ENCODE data around the gene DAAM1.

DAAM1 gene

DNA sequence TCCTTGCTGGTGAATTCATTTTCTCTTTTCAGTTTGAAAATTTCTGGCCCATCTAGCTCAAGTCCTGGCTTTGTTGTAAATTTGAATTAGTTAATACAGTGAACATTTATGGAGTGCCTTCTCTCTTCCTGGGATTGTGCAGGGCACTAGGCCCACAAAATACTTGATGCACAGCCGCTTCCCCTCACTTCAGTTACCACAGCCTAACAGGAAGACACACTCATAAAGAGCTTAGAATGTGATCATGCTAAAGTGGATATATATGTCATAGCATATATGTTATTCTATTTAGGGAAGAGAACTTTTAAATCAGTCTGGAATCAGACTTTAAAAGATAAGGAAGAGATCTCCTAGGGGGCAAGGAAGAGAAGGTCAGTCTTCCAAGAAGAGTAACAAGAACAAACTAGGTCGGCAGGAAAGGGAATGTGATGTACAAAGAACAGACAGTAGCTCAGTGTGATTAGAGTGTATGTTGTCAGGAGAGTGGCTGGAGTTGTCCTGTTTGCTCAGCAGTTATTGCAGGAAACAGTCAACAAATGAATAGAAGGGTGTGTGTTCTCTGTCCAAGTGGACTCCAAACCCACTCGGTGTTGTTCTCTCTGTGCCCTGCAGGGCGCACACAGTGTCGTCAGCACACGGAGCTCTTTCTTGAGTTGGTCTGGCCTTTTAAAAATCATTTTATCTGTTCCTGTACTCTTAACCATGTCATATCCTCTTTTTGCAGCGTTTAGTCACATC, 74.4 kb downstream of the DAAM1 start:
- FAIRE-seq = no peak

DNA sequence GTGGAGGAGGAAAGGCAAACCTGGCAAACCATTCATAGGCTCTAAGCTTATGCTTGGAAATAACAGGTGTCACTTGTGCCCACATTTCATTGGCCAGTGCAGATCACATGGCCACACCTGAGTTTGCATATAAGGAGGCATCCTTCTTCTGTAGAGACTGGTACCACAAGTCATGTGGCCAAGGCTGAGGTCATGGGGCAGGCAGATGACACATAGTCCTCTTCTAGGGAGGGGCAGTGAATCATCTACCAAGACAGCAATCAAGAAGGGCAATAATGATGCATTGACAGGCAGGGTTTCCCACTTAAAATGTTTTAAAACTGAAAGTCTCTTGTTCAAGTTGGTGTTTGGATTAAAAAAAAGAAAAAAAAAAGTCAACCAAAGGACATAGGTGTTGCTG, 77.3 kb downstream of the DAAM1 start:
- TF ChIP-seq, protein P1, sequence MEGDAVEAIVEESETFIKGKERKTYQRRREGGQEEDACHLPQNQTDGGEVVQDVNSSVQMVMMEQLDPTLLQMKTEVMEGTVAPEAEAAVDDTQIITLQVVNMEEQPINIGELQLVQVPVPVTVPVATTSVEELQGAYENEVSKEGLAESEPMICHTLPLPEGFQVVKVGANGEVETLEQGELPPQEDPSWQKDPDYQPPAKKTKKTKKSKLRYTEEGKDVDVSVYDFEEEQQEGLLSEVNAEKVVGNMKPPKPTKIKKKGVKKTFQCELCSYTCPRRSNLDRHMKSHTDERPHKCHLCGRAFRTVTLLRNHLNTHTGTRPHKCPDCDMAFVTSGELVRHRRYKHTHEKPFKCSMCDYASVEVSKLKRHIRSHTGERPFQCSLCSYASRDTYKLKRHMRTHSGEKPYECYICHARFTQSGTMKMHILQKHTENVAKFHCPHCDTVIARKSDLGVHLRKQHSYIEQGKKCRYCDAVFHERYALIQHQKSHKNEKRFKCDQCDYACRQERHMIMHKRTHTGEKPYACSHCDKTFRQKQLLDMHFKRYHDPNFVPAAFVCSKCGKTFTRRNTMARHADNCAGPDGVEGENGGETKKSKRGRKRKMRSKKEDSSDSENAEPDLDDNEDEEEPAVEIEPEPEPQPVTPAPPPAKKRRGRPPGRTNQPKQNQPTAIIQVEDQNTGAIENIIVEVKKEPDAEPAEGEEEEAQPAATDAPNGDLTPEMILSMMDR (IDR thresholded peaks at IDR 0.05; ENCODE audit: insufficient read depth, missing control alignments) = no peak
- DNase-seq (ENCODE audit: insufficient read length, low spot score) (no peak), FAIRE-seq (no peak)

More for the DNA sequence above, 74.4 kb downstream of the DAAM1 start:
- DNase-seq (ENCODE audit: insufficient read length, low spot score) = no peak
- TF ChIP-seq, protein P1 (IDR thresholded peaks at IDR 0.05; ENCODE audit: insufficient read depth, missing control alignments) = no peak

DNA sequence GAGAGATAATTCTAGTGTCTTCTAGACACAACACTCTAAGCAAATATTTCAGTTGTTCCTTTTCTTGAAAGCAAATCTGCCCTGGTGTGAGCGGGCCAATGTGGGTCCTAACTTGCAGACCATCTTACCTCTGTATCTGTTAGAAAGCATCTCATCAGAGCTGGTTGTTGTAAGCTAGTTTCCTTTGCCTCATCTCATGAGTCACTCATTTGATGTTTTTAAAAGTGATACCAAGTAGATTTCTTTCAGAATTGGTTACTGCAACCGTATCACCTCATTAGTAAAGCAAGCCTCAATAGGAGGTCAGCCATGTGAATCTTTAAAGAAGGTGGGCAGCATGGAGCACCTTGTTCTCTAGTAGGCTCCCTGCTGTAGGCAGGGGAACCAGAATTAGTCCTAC, 78.6 kb downstream of the DAAM1 start:
- TF ChIP-seq, protein P1 (IDR thresholded peaks at IDR 0.05; ENCODE audit: insufficient read depth, missing control alignments) = no peak
- DNase-seq (ENCODE audit: insufficient read length, low spot score) (no peak), FAIRE-seq (no peak)

DNA sequence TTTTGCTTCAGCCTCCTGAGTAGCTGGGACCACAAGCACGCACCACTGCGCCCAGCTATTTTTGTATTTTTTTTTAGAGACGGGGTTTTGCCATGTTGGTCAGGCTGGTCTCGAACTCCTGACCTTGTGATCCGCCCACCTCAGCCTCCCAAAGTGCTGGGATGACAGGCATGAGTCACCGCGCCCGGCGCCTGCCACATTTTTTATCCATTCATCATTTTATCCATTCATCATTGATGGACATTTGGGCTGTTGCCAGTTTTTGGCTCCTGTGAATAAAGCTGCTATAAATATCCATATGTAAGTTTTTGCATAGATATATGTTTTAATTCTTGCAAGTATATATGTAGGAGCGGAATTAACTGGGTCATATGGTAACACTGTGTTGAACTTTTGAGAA, 79.5 kb downstream of the DAAM1 start:
- TF ChIP-seq, protein P1 (IDR thresholded peaks at IDR 0.05; ENCODE audit: insufficient read depth, missing control alignments) = no peak
- no peak for DNase-seq (ENCODE audit: insufficient read length, low spot score)
- FAIRE-seq = no peak

DNA sequence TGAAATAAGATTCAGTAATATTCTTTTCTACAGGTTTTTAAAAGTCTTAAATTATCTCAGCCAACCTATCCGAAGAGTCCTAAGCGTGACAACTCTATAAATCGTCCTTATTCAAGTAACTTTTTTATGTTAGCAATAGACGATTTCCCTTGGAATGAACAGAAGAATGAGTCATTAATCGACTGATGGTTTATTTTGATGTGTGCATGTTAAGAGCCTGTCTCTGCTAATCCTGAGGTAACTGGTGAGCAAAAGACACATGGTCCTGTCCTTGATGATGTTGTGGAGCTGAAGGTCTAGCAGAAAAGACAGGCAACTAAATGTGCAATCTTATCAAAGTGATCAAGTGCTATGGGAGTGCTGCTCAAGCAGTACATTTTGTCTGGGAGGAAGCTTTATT, 80.4 kb downstream of the DAAM1 start:
- no peak for FAIRE-seq
- no peak for DNase-seq (ENCODE audit: insufficient read length, low spot score)
- TF ChIP-seq, protein P1 (IDR thresholded peaks at IDR 0.05; ENCODE audit: insufficient read depth, missing control alignments) = no peak

DNA sequence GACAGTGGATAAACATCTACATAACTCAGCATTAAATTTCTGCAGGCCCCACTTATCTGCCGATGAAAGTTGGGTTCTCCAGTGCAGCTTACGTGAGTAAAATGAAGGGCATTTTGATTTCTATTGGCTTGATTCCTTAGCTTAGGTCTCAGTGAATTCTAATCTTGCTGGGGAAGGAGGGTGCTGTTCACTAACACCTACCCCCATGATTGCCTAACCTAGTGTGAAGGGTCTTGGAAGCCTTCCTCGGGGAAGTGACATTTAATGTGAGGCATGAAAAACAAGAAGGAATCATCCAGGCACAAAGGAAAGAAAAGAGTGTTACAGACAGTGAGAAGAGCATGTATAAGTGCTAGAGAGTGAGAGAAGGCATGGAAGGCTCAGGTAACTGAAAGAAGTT, 81.0 kb downstream of the DAAM1 start:
- DNase-seq (ENCODE audit: insufficient read length, low spot score) = no peak
- no peak for FAIRE-seq
- TF ChIP-seq, protein P1 (IDR thresholded peaks at IDR 0.05; ENCODE audit: insufficient read depth, missing control alignments) = no peak

DNA sequence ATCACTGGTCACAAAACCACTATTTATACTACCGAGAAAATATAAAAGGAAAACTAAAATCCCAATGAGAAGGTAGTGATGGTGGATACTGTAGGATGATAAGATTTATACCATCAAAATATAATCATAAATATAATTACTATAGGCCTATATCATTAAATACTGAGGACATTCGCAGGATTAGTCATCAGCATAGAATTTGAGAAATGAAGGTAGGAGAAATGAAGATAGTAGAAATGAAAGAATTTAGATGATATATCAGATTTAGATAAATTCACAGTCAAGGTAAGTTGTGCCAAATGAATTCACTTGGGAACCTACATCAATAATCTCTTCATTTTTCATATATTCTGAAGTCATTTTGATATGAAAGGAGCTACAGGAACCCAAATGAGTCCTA, 82.8 kb downstream of the DAAM1 start:
- TF ChIP-seq, protein P1 (IDR thresholded peaks at IDR 0.05; ENCODE audit: insufficient read depth, missing control alignments) = no peak
- no peak for FAIRE-seq

More for the DNA sequence above, 82.8 kb downstream of the DAAM1 start:
- DNase-seq (ENCODE audit: insufficient read length, low spot score) = no peak

Measured in D721Med (cell line).